GM19438 (cell line): ENCODE measurements around the gene AVP.
"Not testable (repeated sequence)": the region's sequence is repeated elsewhere in the genome, so short reads cannot be mapped to it uniquely, and the experiment has no call there.

Experiments
- ATAC-seq: cut with Tn5 transposase; IDR thresholded peaks from one replicate; pipeline ENCODE4 v1.9.1; 2021; ENCODE audit warnings: low read depth; ENCODE audit not compliant: unreplicated experiment

AVP gene, protein sequence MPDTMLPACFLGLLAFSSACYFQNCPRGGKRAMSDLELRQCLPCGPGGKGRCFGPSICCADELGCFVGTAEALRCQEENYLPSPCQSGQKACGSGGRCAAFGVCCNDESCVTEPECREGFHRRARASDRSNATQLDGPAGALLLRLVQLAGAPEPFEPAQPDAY

GRCh38 chr20:3084283-3084985, at the start of gene AVP:
AVP (minus strand) TSS chr20:3084724; CDS start chr20:3084674, 50 bp downstream.
- ATAC-seq = no peak

- no peak for ATAC-seq
Measured at GRCh38 chr20:3134151-3134550, 49.6 kb upstream of the AVP start.

- no peak for ATAC-seq
Measured at GRCh38 chr20:3133155-3133554, 48.6 kb upstream of the AVP start.

DNA sequence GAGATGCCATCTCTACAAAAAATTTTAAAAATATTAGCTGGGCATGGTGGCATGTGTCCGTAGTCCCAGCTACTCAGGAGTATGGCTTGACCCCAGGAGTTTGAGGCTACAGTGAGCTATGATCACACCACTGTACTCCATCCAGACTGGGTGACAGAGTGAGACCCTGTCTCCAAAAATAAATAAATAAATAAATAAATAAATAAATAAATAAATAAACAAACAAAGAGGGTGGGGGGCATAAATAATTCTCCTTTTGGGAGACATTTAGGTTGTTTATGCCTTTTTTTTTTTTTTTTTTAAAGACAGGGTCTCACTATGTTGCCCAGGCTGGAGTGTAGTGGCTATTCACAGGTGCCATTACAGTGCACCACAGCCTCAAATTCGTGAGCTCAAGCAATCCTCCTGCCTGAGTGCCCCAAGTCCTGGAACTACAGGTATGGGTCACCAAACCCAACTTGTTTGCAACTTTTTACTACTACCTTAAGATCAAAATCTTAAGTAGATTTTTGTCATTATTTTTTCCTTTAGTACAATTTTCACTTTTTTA, 45.6 kb upstream of the AVP start:
- ATAC-seq = no peak

DNA sequence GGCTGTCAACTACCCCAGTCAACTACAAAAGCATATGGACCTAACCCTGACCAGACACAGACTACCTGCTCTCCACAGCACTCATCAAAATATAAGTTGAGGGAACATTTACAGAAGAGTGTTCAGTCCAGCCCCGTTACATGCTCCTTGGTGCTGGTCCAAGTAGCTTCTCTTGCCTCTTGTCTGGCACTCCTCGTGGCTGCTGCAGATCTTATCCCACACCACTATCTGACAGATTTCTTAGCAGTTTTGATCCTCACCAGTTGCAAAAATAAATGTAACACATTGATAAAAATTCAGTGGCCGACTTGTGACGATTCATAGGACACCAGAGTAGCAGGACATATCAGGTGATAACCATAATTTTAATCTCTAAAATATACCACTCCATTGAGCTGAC, 44.6 kb upstream of the AVP start:
- no peak for ATAC-seq

DNA sequence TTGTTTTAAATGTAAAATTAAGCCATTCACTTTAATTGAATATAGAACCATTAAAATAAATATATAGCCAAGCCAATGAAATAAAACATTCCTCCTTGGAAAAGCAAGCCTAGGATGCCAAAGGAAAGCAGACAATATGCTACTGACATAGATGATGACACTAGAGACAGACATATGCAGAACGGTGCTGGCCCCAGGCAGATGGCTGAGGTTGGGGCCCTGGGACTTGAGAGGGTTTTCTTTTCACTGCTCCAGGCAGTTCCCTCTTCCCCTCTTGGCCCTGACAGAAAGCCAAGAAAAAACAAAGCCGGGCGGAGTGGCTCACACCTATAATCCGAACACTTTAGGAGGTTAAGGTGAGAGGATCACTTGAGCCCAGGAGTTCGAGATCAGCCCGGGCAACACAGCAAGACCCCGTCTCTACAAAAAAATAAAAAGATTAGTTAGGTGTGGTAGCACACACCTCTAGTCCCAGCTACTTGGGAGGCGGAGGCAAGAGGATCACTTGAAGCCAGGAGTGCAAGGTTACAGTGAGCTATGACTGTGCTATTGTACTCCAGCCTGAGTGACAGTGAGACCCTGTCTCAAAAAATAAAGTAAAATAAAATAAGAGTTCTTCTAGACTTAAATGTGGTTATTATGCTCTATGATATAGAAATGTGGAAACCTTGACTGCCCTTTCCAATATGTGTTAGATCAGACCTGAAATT, 43.9 kb upstream of the AVP start:
- ATAC-seq = no peak

DNA sequence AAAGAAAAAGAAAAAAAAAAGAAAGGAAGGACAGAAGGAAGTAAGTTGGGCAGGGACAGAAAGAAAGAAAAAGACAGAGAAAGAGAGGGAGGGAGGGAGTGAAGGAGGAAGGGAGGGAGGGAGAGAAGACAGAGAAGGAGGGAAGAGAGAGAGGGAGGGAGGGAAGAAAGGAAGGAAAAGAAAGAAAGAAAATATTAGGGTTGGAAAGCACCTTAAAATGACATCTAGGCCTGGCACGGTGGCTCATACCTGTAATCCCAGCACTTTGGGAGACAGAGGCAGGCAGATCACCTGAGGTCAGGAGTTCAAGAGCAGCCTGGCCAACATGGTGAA, 42.0 kb upstream of the AVP start:
- ATAC-seq = no peak

- ATAC-seq = not testable (repeated sequence)
Measured at GRCh38 chr20:3125776-3126526, 41.4 kb upstream of the AVP start.

GRCh38 chr20:3124773-3125560, 40.4 kb upstream of the AVP start:
- not testable (repeated sequence) for ATAC-seq

DNA sequence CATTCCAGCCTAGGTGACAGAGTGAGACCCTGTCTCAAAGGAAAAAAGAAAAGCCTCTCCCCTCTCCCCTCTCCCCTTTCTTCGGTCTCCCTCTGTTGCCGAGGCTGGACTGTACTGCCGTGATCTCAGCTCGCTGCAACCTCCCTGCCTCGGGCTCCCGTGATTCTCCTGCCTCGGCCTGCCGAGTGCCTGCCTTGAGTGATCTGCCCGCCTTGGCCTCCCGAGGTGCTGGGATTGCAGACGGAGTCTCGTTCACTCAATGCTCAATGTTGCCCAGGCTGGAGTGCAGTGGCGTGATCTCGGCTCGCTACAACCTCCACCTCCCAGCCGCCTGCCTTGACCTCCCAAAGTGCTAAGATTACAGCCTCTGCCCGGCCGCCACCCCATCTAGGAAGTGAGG, 39.6 kb upstream of the AVP start:
- not testable (repeated sequence) for ATAC-seq

DNA sequence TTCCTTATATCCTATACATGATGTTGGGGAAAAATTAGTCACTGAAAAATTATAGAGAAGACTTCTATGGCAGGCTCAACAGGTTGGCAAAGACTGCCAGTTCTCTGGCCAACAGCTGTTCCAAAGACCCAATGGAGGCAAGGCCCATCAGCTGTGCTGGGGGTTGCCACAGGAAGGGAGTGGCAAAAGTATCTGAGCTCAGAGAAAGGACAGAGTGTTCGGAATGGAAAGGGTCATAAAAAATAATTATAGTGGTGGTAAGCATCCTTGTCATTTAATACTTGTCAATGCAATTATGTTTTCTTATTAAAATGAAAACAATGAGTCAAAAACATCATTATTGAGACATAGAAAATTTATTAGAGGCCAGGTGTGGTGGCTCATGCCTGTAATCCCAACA, 39.0 kb upstream of the AVP start:
- ATAC-seq = no peak

DNA sequence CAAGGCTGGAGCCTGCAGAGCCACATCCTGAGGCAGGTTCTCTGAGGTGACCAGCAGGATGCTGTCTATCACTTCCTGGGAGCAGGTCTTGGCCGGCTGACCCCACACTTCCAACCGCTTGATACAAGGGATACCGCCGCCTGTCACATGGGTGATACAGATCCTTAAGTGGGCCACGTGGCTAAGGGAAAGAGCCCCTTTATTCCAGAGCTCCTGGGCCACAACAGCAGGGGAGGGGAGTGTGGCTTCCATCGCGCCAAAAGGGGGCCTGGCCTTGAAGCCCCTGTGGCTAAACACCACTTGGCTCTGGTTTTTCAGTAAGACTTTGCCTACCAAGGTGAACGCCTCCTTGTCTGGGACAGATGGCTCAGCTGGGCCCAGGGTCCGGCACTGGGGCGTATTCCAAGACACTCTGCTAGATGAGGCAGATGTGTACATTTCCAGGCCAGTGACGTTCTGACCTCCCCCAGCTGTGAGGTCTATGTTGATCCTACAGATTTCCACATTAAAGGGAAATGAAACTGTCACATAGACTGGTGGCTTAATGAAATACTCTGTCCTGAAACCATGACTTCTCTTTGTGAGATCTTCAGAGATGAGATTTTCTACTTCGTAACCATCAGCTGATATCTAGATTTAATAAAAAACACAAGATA, 37.6 kb upstream of the AVP start:
- no peak for ATAC-seq

- no peak for ATAC-seq
Measured at GRCh38 chr20:3121271-3121911, 36.9 kb upstream of the AVP start.

DNA sequence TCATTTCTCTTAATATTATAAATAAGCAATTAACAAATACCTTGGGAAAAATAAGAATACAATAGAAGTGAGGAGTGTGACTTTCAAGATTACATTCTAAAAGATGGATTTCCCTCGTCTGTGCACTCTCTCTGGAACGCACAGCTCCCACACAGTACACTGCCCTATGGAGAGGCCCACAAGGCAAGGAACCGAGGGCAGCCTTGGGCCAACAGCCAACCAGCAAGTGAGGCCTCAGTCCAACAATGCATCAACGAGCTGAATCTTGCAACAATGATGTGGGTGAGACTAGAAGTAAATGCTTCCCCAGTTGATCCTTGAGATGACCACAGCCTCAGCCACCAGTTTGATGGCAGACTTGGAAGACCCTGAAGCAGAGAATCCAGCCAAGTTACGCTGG, 34.5 kb upstream of the AVP start:
- no peak for ATAC-seq

DNA sequence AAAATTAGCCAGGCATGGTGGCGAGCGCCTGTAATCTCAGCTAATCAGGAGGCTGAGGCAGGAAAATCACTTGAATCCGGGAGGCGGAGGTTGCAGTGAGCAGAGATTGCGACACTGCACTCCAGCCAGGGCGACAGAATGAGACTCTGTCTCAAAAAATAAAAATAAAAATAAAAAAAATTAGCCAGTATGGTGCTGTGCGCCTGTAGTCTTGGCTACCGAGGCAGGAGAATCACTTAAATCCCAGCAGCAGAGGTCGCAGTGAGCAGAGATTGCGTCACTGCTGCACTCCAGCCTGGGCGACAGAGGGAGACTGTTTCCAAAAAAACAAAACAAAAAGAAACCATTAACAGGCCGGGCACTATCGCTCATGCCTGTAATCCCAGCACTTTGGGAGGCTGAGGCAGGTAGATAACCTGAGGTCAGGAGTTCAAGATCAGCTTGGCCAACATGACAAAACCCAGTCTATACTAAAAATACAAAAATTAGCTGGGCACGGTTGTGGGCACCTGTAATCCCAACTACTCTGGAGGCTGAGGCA, 33.4 kb upstream of the AVP start:
- peak; percentile 66 for ATAC-seq

- ATAC-seq = no peak
Measured at GRCh38 chr20:3116341-3116740, 31.8 kb upstream of the AVP start.

GRCh38 chr20:3115190-3116107, 30.9 kb upstream of the AVP start:
- no peak for ATAC-seq

GRCh38 chr20:3111995-3112394, 27.5 kb upstream of the AVP start:
- no peak for ATAC-seq
